Esophagus squamous epithelium (tissue), 4 donors: Measurements from ENCODE around the gene KRTDAP.

ENCODE experiments used
- CTCF ChIP-seq, 6 experiments: fragments of 450-650 bp in 4 of 6; fragments of 200-600 bp in 2 of 6; sonication (generic) in 2 of 6; IDR thresholded peaks; one replicate each; pipeline ENCODE4 v1.5.1; 2016 to 2019; ENCODE audit warnings: antibody characterized with exemption in 6 of 6, mild to moderate bottlenecking in 4 of 6, moderate library complexity in 4 of 6
- POLR2A ChIP-seq, 4 donors: fragments of 450-650 bp; IDR thresholded peaks; one replicate each; pipeline ENCODE4 v1.6.1; 2017; ENCODE audit warnings: antibody characterized with exemption in 4 of 4, mild to moderate bottlenecking in 4 of 4, moderate library complexity in 3 of 4

- TF ChIP-seq POLR2A (IDR thresholded peaks at IDR 0.05) (no peak), CTCF (IDR thresholded peaks at IDR 0.05) (no peak)
Observed at GRCh38 chr19:35518313-35518712, 28.0 kb upstream of the KRTDAP start.
